Epidermal melanocyte (primary cell): ENCODE results near the gene MAP7D1.
"Not testable (repeated sequence)": the region's sequence is repeated elsewhere in the genome, so short reads cannot be mapped to it uniquely, and the experiment has no call there.

Experiments
- DNase-seq: peaks from one replicate; pipeline ENCODE4 v3.0.0; 2011; ENCODE audit warnings: low spot score; ENCODE audit not compliant: insufficient read length

The MAP7D1 gene

DNA sequence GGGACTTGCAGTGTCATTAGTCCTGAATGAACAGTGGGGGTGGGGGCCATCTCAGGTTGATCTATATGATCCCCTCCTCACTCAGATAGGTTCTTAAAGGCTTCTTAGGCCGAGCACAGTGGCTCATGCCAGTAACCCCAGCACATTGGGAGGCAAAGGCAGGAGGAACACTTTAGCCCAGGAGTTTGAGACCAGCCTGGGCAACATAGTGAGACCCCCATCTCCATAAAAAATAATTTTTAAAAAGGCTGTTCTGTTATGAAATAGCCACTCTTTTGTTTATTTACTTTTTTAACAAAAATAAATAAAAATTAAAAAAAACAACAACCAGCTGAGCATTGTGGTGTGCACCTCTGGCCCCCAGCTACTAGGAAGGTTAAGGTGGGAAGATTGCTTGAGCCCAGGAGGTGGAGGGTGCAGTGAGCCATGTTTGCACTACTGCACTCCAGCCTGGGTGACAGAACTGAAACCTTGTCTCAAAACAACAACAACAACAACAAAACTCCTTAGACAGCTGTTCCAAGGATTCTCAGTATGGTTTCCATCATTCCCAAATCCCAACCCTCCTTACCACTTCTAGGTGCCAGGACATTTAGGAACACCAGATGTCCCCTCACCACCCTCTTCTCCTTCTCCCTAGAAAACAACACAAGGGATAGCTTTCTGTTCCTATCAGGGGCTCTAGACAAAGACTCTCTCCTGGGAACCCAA lies 4.7 kb upstream of the MAP7D1 start:
- no peak for DNase-seq

DNA sequence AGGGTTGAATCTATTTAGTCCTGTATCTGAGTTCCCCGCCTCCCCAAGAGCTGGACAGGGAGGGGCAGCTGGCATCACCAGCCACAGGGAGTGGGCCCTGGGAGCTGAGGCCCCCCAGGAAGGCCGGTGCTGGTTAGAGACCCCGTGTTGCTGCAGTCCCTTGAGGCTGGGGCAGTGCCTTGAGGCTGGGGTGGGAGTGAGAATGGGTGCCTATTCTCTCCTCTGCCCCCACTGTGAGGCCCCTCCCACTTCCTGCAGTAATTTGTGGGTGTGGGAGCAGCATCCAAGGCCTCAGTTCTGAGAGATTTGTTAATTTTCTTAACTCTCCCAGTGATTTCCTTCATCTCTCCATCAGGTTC lies 4.1 kb upstream of the MAP7D1 start:
- no peak for DNase-seq

DNA sequence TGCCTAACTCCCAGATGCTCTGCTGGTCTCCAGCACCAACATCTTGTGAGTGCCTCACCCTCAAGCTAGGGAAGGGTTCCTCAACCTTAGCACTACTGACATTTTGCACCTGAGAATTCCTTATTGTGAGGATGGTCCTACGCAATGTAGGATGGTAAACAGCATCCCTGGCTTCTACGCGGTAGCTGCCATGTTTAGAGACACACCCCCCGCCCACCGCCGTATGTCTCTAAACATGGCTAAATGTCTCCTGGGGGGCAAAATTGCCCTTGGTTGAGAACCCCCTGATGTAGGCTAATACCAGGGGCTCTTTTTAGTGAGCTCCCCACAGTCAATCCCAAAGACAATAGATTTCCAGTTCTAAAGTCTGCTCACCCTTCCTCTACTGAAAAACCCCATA lies 2.5 kb upstream of the MAP7D1 start:
- no peak for DNase-seq

DNA sequence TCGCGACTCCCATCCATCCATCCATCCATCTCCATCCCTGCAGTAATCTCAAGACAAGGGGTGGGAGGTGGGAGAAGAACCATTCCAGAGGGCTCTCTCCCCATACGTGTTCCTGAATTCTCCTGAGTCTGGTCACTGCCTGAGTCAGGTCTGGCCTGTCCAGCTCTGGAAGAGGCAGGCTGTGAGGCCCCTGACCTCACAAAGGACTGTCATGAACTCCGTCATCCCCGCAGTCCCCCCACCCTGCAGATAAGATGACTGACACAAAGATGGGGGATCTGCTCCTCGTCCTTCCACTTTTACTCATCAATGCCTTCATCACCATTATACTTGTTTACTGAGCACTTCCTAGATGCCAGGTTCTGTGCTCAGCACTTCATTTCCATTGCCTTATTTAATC lies 1.6 kb upstream of the MAP7D1 start:
- no peak for DNase-seq

DNA sequence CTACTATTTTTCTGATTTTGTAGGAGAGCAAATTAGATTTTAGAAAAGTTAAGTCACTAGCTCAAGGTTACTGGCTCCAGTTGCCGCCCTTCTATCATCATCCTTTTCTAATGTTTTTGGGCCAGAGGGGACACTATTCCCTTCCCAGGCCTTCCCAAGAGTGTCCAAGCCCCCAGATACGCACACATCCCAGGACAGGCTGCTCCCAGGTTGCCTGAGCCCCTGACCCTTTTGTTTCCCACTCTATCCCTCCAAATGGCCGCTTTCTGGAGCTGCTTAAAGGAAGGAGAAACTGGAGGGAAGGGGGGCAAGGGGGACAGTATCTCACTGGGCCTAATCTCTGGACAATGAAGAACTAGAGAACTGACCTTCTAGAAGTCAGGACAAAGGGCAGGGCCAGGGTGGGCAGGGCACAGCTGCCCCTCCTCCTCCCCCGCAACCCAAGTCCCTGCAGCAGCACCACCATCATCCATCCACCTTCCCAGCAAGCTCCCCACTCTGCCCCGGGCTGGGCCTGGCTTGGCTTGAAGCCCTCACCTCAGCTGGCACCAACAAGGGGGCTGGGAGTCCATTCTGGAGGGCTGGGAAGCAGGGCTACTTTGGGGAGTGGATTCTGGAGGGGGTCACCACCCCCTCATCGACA lies 1.1 kb upstream of the MAP7D1 start:
- DNase-seq = no peak

DNA sequence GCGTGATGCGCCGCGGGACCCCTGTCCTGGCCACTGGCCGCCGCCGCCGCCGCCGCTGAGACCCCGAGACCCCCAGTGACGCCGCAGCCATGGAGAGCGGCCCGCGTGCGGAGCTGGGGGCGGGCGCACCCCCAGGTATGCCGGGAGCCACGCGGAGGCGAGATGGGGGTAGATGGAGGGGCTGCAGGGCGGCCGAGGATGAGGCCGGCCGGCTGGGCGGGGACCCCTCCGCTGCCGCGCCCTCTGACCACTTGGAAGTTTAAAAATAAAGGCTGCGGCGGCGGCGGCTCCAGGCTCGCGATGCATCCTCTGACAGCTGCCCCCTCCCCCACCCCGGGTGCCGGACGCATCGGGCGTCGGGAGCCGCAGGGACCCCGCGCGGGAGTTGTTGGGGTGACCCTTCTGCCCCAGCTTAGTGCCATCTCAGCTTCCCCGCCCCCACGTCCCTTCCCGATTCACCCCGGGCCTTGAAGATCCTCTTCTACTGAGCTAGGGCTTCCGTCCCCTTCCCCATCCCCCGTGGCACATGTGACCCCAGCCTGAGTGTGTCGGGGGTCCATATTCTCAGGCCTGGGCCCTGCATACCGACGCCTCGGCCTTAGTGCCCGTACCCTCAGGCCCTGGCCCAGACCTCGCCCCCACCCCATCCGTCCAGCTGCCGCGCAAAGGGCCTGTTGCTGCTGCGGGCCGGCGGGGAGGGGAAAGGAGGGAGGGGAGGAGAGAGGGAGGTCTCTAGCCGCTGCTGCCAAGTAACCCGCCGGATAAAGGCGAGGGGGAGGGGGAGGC lies 562 bp downstream of the MAP7D1 start:
- DNase-seq = no peak

DNA sequence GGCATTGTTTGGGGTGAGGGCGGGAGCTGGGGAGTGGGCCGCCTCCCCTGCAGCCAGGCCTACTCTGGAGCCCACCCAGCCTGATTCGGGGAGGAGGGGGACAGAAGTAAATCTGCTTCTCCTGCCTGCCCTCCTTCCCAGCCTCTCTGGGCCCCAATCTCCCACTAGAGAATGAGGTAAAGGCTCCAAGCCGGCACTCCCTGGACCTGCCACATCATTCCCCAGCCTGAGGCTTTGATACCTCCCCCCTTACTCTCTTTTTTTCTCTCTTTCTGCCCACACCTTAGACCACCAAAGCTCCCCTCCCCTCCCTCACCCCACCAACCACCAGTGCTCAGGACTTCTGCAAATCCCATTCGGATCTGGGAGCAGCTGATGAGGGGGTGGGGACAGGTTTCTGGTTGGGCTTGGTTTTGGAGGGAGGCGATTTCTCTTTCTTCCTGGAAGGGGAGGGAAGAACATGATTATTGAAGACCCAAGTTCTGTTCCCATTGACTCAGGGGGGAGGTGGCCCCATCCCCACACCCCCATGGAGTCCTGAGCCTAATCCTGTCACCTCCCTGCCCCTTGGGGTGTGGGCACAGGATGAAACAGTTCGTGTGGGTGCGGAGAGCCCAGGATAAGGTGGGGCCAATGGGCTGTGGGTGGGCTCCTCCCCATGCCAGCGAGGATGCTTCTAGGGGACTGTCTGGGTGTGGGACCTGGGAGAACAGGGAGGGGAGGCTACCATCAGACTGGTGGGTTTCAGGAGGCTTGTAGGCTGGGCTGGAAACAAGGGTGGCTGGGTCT lies 1.3 kb downstream of the MAP7D1 start:
- DNase-seq = no peak

DNA sequence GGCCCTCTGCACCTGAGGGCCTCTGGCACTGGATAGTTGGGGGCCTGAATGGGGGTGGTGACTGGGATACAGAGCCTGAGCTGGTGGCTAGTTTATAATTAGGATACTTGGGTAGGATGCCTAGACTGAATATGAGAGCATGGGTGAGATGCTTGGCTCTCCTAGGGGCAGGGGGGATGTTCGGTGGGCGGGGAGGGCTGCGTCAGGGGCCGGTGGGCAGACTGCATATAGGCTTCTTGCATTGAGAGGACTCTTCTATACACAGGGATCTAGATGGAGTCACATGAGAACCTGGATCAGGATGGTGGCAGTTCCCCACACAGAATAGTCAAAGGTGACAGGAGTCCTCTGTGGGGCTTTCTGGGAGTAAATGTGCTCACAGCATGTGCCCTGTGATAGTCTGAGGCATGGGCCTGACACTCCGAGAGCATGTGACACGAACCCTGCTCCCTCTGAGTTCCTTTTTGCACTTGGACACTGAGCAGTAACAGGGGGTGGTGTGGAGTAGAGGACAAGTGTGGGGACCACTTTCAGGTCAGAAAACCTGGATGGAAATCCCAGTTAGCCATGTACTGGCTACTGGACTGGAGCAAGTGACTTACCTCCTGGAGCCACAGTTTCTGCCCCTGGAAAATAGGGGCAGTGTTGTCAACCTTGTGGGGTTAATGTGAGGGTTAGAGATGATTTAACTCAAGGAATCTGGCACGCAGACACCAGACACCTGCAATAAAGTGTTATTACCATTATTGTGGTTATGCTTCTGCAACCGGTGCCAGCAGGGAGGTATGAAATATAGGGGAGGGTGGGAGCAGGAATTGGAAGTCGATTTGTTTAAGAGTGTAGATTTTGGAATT lies 2.2 kb downstream of the MAP7D1 start:
- no peak for DNase-seq

DNA sequence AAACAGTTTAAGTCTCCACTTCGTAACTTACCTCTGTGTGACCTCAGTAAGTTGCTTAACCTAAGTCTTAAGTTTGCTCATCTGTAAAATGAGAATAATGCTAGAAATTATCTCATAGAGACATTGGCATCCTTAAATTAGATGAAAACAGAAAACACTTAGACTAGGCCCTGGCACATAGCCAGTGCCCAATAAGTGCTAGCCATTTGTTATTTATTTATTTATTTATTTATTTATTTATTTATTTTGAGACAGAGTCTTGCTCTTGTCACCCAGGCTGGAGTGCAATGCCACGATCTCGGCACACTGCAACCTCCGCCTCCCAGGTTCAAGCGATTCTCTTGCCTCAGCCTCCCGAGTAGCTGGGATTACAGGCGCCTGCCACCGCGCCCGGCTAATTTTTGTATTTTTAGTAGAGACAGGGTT lies 2.9 kb downstream of the MAP7D1 start:
- DNase-seq = not testable (repeated sequence)

DNA sequence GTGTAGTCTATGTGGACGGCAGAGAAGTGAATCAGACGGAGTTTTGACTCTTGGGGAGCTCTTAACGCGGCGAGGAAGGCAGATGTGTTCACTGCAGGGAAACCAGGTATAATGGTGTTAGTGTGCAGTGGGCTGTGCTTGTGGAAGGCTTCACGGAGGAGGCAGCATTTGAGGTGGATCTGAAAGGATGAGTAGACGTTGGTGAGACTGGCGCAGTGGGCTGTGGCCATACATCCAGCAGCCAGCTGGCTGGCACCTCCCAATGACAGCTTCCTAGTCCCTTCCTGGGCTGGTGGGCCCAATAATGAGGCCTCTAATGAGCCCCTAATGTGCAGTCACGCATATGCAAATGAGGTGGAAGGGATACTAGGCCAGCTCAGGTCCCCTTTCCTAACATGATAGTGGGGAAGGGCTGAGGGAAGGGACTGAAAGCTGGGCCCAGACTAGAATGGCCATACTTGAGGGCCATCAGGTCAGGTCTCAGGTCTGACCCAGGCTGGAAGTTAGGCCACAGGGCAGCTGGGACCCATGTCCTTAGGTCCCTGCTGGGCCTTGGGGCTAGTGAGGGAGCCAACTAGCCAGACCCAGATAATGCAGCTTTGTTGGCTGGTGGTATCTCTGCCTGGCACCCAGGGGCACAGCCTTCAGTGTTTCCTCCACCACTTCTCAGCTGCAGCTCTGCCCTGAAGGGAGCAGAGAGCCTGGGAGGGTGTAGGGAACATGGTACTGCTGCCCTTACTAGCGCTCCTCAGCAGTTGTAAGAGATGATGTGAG lies 3.8 kb downstream of the MAP7D1 start:
- no peak for DNase-seq

DNA sequence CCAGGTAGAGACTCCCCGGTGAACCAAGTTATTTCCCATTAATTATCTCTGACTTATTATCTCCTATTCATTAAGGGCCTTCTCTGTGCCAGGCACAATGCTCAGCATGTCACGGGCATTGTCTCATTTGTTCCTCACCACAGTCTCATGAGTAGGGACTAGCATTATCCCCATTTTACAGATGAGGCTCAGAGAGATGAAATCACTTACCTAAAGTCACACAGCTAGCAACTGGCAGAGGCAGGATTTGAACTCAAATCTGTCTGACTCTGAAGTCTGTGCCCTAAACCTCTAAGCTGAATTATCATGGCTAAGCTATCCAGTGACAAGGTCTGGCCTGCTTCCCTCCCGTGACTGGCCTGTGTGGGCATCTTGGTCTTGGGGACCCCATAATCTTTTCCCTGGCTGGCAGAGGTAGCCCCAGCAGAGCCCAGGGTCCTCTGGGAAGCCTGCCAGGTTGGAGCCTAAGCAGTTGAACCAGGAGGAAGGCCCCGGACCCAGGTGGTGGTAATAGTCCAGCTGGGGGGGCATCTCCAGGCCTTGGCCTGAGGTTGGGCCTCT lies 4.5 kb downstream of the MAP7D1 start:
- no peak for DNase-seq

DNA sequence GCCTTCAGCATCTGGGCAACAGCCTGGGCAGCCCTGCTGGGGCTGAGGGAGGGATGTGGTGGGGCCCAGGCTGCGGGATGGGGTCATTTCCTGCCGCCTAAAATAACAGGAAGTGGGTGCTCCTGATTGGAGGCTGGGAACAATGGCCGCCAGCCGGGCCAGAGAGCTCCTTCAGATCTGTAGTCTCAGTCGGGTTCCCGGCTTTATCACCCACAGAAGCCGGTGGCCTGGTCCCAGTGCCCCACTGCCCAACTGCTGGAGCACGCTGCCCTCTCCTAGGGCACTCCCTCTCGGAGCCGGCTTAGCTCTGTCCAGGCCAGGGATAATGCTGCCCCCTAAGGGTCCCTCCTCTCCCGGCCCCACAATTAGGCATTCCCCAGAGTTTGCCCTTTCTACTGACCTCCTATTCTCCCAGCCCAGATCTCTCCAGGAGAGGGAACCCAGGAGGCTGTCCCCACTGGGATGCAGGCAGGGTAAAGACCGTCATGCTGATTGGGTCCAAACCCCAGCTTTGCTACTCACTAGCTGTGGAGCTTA lies 5.1 kb downstream of the MAP7D1 start:
- peak; percentile 70 for DNase-seq

DNA sequence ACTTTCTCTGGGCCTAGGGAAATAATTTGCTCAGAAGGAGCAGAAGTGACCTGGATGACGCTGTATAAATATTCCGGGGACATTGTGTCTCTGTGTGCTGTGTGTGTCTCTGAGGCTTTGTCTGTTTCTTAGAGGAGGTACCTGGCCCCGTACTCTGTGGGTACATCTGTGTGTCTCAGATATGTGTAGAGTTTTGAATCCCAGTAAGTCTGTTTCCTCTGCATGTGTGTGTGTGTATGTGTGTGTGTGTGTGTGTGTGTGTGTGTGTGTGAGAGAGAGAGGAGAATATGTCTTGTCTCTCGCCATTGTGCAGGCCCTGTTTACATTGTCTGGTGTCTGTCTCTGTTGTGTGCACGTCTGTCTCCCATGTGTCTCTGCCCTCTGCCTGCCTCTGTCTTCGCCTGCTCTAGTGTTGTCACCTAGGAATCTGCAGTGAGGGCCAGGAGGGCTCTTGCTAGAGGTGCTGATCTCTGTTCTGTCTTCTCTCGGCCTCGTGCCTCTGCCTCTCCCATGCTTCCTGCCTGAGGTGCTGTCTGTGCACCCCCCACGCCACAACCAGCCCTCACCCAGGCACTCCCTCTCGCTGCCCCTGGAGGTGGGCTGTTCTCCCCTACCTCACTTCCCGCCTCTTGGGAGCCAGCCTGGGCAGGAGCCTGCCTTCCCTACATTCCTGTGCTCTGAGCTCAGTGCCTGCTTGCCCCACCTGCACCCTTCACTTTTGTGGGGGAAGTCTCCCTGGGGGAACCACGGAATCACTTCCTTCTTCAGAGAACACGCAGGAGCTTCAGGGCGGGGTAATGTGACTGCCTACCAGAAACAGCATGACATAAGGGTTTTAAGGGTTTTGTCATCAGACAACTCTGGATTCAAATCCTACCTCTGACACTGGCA lies 5.9 kb downstream of the MAP7D1 start:
- no peak for DNase-seq

DNA sequence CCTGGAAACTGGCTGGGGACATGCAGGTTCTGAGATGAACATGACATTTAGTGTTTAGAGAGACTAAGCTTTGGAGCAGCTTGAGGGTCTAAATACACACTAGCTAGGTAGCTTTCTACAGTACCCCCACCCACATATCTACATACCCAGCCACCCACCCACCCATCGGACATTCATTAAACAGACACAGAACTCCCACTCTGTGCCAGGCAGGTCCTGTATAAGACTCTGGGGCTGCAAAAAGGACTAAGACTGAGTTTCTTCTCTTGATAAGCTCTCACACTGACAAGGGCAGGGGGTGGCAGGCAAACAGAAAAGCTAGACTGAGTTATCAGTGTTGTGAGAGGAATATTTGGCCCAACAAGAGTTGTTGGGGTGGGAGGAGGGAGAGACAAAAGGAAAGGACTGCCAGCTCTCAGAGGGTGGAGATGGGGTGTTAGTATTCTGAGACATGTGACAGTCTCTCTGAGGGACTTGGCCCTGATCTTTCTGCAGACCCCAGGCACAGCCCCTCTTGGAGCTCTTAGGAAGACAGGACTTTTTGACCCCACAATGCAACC lies 6.8 kb downstream of the MAP7D1 start:
- no peak for DNase-seq

DNA sequence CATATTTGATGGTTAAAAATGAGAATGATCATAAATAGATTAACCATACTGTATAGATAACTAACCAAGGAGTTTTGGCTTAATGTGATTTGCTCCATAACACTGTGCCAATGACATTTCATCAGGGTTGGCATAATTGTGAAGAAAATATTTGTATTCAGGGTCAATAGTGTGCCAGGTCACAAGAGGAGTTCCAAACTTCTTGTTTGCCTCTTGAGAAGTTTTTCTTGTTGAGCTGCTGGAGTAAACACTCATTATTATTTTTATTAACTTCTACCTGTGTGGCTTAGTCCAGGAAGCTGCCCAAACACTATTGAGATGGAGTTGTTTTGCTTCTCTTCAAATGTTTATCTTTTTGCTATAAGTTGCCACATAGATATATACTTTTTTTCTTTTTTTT lies 7.5 kb downstream of the MAP7D1 start:
- no peak for DNase-seq

DNA sequence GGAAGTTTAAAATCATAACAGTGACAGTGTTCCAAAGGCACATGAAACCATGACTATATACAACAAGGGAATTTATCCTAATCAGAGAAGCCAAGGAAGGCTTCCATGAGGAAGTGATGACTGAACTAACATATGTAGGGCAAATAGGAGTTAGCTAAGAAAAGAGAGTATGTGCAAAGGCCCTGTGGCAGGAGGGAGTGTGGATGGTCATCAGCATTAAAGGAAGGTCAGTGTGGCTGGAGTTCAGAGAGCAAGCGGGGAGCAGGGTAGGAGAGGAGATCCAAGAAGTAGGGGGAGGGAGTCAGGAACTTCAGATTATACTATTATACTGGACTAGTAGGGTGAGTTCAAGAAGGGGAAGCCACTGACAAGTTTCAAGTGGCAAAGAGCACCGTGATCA lies 8.4 kb downstream of the MAP7D1 start:
- DNase-seq = no peak

DNA sequence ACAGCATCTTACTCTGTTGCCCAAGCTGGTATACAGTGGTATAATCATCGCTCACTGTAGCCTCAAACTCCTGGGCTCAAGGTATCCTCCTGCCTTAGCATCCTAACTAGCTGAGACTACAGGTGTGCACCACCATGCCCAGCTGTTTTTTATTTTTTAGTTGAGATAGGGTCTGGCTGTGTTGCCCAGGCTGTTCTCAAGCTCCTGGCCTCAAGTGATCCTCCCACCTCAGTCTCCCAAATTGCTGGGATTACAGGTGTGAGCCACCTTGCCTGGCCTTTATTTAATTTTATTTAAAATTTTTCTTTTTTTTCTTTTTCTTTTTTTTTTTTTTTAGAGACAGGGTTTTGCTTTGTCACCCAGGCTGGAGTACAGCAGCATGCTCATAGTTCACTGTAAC lies 9.2 kb downstream of the MAP7D1 start:
- no peak for DNase-seq

DNA sequence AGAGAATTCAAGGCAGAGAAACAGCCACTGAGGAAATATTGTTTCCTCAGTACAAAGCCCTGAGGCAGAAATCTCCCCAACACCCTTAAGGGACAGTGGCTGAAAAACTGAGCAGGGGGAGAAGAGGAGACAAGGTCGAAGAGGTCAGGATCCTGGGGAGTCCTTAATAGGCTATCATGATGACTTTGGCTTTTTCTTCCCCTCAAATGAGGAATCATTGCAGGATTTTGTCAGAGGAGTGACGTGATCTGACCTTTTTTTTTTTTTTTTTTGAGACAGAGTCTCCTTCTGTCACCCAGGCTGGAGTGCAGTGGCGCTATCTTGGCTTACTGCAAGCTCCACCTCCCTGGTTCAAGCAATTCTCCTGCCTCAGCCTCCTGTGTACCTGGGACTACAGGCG lies 10.2 kb downstream of the MAP7D1 start:
- DNase-seq = no peak
